Sigmoid colon (tissue), 4 donors: ENCODE data around the gene JAZF1.

ENCODE experiments used
- EP300 ChIP-seq, 4 donors: sonication (generic); formaldehyde crosslinking; IDR thresholded peaks; one replicate each; pipeline ENCODE4 v1.6.1; 2017; ENCODE audit warnings: antibody characterized with exemption in 4 of 4
- POLR2A ChIP-seq, 2 donors: fragments of 450-650 bp; IDR thresholded peaks; one replicate each; pipeline ENCODE4 v1.6.1; 2016; ENCODE audit warnings: antibody characterized with exemption in 2 of 2, mild to moderate bottlenecking in 2 of 2, moderate library complexity in 2 of 2
- POLR2AphosphoS5 ChIP-seq, 4 donors: sonication (generic); formaldehyde crosslinking; IDR thresholded peaks; one replicate each; pipeline ENCODE4 v1.6.1; 2017; ENCODE audit warnings: antibody characterized with exemption in 4 of 4
- TF ChIP-seq, protein P1 (sequence below), 4 experiments: fragments of 450-650 bp in 3 of 4; fragments of 200-600 bp in 1 of 4; IDR thresholded peaks; one replicate each; pipeline ENCODE4 v1.5.1; 2016 to 2019; ENCODE audit warnings: antibody characterized with exemption in 4 of 4, mild to moderate bottlenecking in 3 of 4, moderate library complexity in 2 of 4

DNA sequence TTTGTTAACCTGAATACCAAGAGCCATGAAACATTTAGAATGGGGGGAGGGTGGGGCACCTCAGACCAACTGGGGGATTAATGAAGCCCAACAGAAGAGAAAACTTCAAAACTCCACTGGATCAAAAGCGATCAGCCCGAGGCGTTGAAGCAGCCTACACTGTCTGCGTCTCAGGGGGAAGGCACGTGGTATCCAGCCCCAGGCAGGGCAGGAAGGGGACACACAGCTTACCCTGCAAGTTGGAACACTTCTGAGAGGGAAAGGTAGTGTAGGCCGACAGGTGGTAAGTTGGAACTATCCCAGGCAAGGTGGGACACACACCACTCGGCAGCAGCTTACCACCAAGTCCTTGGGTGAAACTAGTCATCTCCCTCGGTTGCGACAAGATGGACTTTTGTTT is 337.7 kb downstream of the JAZF1 start:
- TF ChIP-seq POLR2AphosphoS5 (IDR thresholded peaks at IDR 0.05) (no peak), POLR2A (IDR thresholded peaks at IDR 0.05) (no peak), EP300 (IDR thresholded peaks at IDR 0.05) (no peak)
- TF ChIP-seq, protein P1, sequence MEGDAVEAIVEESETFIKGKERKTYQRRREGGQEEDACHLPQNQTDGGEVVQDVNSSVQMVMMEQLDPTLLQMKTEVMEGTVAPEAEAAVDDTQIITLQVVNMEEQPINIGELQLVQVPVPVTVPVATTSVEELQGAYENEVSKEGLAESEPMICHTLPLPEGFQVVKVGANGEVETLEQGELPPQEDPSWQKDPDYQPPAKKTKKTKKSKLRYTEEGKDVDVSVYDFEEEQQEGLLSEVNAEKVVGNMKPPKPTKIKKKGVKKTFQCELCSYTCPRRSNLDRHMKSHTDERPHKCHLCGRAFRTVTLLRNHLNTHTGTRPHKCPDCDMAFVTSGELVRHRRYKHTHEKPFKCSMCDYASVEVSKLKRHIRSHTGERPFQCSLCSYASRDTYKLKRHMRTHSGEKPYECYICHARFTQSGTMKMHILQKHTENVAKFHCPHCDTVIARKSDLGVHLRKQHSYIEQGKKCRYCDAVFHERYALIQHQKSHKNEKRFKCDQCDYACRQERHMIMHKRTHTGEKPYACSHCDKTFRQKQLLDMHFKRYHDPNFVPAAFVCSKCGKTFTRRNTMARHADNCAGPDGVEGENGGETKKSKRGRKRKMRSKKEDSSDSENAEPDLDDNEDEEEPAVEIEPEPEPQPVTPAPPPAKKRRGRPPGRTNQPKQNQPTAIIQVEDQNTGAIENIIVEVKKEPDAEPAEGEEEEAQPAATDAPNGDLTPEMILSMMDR (IDR thresholded peaks at IDR 0.05) = no peak
